Activated CD8-positive, alpha-beta memory T cell treated with anti-CD3 and anti-CD28 coated beads, Interleukin-2, amount 50 U/mL, for 24 hours (primary cell): Measurements from ENCODE around the gene PTRH1.

Experiments
- DNase-seq: peaks from one replicate; pipeline ENCODE4 v3.0.0-alpha.2; 2020; ENCODE audit errors: extremely low read depth

The PTRH1 gene

DNA sequence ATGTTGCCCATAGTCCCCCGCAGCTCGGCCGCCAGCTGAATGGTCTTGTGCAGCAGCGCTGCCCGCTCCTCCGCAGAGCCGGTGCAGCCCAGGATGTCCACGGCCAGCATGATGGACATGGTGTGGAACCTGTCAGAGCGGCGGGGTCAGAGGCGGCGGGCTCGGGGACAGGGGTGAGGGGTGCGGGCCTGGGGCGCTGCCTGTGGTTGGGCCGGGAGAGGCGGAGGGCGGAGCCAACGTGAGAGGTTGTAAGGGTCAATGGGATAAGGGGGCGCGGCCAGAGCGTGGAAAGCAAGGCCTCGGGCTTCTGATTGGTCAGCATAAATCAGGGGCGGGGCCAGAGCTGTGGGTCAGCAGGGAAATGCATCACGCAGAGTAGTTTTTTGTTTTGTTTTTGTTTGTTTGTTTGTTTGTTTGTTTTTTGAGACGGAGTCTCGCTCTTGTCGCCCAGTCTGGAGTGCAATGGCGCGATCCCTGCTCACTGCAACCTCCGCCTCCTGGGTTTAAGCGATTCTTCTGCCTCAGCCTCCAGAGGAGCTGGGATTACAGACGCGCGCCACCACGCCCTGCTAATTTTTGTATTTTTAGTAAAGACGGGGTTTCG, 26.5 kb upstream of the PTRH1 start:
- DNase-seq = no peak

GRCh38 chr9:127739614-127740330, 24.3 kb upstream of the PTRH1 start:
- no peak for DNase-seq

DNA sequence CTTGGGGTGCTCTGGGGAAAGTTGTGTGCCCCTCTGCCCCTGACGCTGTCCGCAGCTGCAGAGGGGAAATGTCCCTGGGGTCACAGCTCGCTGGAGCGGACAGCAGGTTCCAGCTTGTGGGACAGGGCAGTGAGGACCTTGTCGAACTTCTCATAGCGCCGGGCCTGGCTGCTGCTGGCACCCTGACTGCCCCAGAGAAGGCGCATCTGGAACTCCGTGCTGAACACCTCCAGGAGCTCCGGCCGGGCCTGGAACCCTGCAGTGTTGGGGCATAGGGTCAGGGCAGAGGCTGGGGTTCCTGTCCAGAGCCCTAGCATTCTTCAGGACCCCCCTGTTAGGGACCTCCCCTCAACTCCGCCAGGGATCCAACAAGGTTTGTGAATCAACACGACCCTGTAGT, 23.2 kb upstream of the PTRH1 start:
- no peak for DNase-seq

GRCh38 chr9:127735530-127736185, 20.2 kb upstream of the PTRH1 start:
- DNase-seq = no peak

DNA sequence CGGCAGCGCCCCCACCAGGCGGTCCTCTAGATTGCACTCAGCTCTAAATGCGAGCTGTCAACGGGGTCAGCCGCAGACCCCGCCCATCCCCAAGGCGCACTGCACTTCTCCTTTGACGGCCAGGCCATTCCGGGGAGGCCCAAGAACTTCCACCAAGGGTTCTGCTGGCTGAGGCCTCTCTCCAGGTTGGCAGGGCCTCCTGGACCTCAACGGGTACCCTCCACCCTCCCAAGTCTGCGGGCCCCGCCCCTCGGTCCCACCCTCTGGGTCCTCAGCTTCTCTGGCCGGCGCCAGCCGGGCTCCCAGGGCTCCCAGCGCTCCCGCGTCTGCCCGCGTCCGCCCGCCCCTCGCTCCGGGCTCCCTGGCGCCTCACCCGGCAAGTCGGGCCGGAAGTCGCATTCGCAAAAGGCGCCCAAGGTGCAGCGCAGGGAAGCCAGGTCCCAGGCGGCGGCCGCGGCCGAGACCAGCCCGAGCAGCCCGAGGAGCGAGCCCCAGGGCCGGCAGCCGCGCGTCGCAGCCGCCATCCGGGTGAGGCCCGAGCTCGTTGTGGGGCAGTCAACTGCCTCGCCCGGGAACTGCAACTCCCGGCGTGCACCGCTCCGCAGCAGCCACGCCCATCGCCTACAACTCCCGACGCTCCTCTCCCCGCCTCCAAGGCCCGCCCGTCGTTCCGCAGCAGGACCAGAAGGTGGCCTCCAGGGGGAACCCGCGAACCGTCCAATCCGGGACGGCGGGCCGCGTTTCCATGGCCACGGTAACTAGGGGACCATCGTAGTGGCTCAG, 19.5 kb upstream of the PTRH1 start, which contains the start of gene TOR2A:
TSS of gene TOR2A (minus strand) at position 548 of the 783 bp plus-strand sequence. CDS start at position 524, 24 bp downstream.
- DNase-seq = peak; percentile 95

GRCh38 chr9:127734247-127734746, 18.8 kb upstream of the PTRH1 start:
- no peak for DNase-seq

DNA sequence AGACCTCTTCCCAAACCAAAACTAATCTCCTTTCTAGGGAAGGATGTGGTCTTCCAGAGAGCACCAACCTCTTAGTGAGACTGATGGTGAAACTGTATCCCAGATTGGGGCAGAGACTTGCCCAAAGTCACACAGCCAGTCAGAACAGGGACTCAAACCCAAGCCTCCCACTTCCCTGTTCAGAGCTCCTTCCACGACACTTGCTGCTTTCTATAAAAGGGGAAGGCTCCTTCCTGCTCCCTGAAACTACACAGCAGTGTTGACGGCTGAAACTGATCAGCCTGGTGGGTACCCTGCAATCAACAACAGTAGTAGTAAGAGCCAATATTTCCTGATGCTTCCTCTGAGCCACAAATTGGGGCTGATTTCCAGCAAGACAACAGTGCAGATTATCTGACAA, 18.2 kb upstream of the PTRH1 start:
- no peak for DNase-seq

- no peak for DNase-seq
Measured at GRCh38 chr9:127732444-127732843, 17.0 kb upstream of the PTRH1 start.

GRCh38 chr9:127731938-127732337, 16.5 kb upstream of the PTRH1 start:
- DNase-seq = no peak

- no peak for DNase-seq
Measured at GRCh38 chr9:127730799-127731410, 15.4 kb upstream of the PTRH1 start.

DNA sequence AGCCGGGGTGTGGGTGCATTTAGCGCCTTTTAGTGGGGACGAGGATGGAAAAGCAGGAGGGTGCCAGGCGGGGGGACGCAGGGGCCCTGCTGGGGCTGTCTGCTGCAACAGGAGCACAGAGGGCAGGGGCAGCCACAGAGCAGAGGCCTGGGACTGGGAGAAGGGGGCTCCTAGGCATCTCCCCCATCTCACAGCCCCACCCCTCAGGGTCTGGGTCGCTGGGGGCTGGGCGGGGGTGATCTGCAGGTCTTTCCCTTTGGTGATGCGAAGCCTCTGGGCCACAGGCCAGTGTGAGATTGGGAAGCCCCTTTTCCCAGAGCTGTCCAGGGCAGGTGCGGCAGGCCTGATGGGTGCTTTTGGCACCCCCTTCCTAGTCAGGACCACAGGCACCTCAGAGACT, 14.8 kb upstream of the PTRH1 start:
- no peak for DNase-seq

- no peak for DNase-seq
Measured at GRCh38 chr9:127729522-127730256, 14.2 kb upstream of the PTRH1 start.

DNA sequence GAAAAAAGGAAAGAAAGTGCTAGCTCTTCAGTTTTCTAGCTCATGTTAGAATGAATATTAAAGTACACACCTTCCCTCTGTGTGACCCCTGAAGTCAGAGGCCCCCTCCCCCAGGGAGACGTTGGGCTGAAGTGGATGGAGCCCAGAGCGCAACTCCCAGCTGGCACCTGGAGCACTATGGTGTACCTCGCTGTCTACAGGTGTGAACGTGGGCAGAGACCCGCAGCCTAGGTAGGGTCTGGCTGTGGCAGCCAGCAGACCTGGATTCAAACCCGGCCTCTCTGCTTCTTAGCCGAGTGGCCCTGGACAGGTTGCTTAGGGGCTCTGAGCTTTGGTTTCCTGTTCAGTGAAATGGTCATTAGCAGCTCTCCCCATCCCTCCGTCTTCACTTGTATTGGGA, 13.3 kb upstream of the PTRH1 start:
- no peak for DNase-seq

DNA sequence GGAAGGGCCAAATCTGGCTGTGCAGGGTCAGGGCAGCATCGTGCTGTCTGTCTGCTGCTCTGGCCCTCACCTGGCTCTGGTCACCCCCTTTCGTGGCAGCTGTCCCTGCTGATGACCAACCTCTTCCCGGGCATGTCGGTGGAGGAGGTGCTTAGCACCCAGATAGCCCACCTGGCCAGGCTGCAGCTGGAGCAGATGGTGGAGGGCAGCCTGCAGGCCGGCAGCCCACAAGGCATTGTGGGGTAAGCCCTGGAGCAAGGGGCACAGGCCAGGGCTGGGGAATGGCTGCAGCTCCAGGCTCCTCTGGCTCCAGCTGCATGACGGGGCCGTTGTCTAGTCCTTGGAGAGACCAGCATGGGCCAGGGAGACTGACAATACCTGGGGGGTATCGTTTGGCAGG, 11.4 kb upstream of the PTRH1 start:
- no peak for DNase-seq

DNA sequence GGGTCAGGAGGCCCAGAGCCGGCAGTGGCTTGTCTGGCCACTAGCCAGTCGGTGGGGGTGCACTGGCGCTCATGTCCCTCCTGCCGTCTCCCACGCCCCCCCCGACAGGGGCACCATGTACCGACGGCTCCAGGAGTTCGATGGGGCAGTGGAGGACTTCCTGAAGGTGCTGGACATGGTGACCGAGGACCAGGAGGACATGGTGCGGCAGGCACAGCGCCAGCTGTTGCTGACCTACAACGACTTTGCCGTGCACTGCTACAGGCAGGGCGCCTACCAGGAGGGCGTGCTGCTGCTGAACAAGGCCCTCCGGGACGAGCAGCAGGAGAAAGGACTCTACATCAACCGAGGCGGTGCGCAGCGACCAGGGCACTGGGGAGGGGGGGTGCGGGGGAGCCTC, 8.5 kb upstream of the PTRH1 start:
- DNase-seq = no peak

- DNase-seq = no peak
Measured at GRCh38 chr9:127723444-127723843, 8.0 kb upstream of the PTRH1 start.

DNA sequence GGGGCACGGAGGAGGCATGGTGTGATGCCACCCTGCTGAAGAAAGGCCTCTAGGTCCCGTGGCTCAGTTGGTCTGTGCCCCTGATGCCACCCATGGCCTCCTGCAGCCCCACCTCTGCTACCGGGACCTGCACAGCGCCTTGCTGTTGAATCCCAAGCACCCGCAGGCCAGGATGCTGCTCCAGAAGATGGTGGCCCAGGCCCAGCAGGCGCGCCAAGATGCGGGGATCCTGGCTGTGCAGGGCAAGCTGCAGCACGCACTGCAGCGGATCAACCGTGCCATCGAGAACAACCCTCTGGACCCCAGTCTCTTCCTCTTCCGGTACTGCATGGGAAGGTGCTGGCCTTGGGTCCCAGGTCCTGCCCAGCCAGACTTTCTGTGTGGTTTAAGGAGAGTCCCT, 7.5 kb upstream of the PTRH1 start:
- no peak for DNase-seq

DNA sequence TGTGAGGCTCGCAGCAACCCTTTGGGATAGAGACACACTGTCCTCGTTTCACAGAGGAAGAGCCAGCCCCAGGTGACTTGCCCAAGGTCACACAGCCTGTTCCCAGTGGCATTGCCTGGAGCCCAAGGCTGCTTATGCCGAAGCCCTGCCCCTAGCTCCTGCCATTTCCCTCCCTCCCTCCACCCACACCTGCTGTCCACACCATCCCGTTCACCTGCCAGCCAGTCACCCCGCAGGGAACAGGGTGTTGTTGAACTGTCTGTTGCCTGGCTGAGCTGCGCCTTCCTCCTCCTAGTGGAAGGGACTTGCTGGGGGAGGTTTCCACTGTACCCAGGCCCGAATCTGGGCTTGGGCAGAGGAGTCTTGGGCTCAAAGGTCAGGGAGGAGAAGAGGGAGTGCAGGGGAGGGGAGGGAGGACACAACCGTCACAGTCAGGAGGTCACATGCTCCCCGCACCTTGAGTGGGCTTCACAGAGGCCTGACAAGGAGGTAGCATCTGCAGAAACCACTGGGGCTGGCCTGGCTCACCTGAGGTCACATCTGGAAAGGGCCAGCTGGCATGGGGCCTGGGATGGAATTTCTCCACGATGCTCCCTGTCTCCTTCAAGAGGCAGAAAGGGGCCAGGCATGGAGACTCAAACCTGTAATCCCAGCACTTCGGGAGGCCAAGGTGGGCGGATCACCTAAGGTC, 6.7 kb upstream of the PTRH1 start:
- DNase-seq = no peak

DNA sequence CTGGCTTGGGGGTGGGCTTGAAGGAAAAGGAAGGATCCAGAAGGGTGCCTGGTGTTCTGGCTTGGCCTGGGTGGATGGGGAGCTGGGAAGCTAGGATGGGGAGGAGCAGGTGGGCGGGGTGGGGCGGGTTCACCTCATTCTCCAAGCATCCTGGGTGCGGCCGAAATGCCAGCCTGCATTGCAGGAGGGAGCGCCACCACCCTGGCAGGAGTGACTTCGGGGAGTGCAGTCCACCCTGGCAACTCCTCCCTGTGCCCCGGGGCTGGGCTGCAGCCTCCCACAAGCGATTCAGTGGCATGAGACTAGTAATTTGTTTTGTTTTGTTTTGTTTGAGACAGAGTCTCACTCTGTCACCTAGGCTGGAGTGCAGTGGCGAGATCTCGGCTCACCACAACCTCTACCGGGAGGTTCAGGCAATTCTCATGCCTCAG, 5.9 kb upstream of the PTRH1 start:
- no peak for DNase-seq

DNA sequence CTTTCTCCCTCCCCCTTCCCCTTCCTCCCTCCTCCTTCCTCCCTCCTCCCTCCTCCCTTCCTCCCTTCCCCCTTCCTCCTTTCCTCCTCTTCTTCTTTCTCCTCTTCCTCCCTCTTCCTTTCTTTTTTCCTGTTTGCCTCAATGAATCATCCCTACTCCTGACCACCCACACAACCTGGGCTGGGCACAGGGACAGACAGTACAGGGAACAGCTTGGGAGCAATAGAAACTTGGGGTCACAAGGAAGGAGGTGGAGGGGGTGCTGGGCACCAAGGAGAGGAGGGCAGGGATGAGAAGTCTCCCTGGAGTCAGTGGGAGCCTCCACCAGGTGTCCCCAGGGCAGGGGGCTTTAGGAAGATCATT, 5.4 kb upstream of the PTRH1 start:
- DNase-seq = no peak
